ENCODE data around the gene TSHR.
A peak's percentile ranks its signal among the peaks of the same experiment; 100 is the strongest.
"Not testable (repeated sequence)": the region's sequence is repeated elsewhere in the genome, so short reads cannot be mapped to it uniquely, and the experiment has no call there.

Gene TSHR

GRCh38 chr14:80955416-80955941 is at the start of gene TSHR:
TSHR (plus strand) TSS chr14:80955621; CDS start chr14:80955681, 60 bp downstream.
- H3K27ac ChIP-seq (ENCODE audit: low read depth, low read length): no peak within 1 kb of the TSS

GRCh38 chr14:80906336-80906735 is 49.1 kb upstream of the TSHR start:
- Histone ChIP-seq H3K9me3 (ENCODE audit: control insufficient read depth, insufficient read depth, low read length) (no peaks in the 10 kb centered on the region), H3K36me3 (ENCODE audit: control insufficient read depth, insufficient read depth, low read length) (peaks cover 14% of the 10 kb centered on the region; the same call in 1 of the 2 replicates), H3K27ac (ENCODE audit: low read depth, low read length) (no peak overlapping the region), H3K4me1 (ENCODE audit: control insufficient read depth, insufficient read depth, low read length) (peaks cover 11% of the 10 kb centered on the region; the same call in 1 of the 2 replicates), H3K4me3 (ENCODE audit: low read depth, low read length) (no peak overlapping the region), H3K9ac (ENCODE audit: low read depth, low read length) (no peak overlapping the region), H3K27me3 (ENCODE audit: control insufficient read depth, insufficient read depth, low read length) (no peaks in the 10 kb centered on the region)

More at GRCh38 chr14:80955416-80955941, at the start of gene TSHR:
- peak within 1 kb of the TSS; percentile 56; the same call in 1 of the 2 replicates for H3K9ac ChIP-seq (ENCODE audit: low read depth, low read length)
- no peaks in the 10 kb centered on the region for H3K9me3 ChIP-seq (ENCODE audit: control insufficient read depth, insufficient read depth, low read length)
- H3K4me1 ChIP-seq (ENCODE audit: control insufficient read depth, insufficient read depth, low read length): peaks cover 8% of the 10 kb centered on the region; the same call in 1 of the 2 replicates
- peak within 1 kb of the TSS; percentile 75 for H3K4me3 ChIP-seq (ENCODE audit: low read depth, low read length)
- no peaks in the 10 kb centered on the region for H3K36me3 ChIP-seq (ENCODE audit: control insufficient read depth, insufficient read depth, low read length)
- peaks cover 26% of the 10 kb centered on the region for H3K27me3 ChIP-seq (ENCODE audit: control insufficient read depth, insufficient read depth, low read length)

GRCh38 chr14:80906946-80907345 is 48.5 kb upstream of the TSHR start:
- no peak overlapping the region for H3K4me3 ChIP-seq (ENCODE audit: low read depth, low read length)
- no peaks in the 10 kb centered on the region for H3K27me3 ChIP-seq (ENCODE audit: control insufficient read depth, insufficient read depth, low read length)
- no peaks in the 10 kb centered on the region for H3K9me3 ChIP-seq (ENCODE audit: control insufficient read depth, insufficient read depth, low read length)
- peaks cover 14% of the 10 kb centered on the region; the same call in 1 of the 2 replicates for H3K36me3 ChIP-seq (ENCODE audit: control insufficient read depth, insufficient read depth, low read length)
- H3K4me1 ChIP-seq (ENCODE audit: control insufficient read depth, insufficient read depth, low read length): peaks cover 11% of the 10 kb centered on the region; the same call in 1 of the 2 replicates
- H3K9ac ChIP-seq (ENCODE audit: low read depth, low read length): no peak overlapping the region
- H3K27ac ChIP-seq (ENCODE audit: low read depth, low read length): no peak overlapping the region

DNA sequence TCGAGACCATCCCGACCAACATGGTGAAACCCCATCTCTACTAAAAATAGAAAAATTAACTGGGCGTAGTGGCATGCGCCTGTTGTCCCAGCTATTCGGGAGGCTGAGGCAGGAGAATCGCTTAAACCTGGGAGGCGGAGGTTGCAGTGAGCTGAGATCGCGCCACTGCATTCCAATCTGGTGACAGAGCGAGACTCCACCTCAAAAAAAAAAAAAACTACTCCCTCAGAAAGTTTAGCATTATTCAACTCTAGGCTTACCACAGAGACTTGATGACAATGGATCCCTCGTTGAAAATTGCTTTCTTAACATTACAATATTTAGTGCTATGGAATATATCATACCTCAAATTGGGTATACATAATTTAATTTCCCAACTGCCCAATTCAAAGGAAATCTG is 43.4 kb upstream of the TSHR start:
- H3K27ac ChIP-seq (ENCODE audit: low read depth, low read length); H3K9ac ChIP-seq (ENCODE audit: low read depth, low read length); H3K4me1 ChIP-seq (ENCODE audit: control insufficient read depth, insufficient read depth, low read length); H3K9me3 ChIP-seq (ENCODE audit: control insufficient read depth, insufficient read depth, low read length); H3K4me3 ChIP-seq (ENCODE audit: low read depth, low read length); H3K27me3 ChIP-seq (ENCODE audit: control insufficient read depth, insufficient read depth, low read length): not testable (repeated sequence)
- peaks cover 23% of the 10 kb centered on the region for H3K36me3 ChIP-seq (ENCODE audit: control insufficient read depth, insufficient read depth, low read length)

DNA sequence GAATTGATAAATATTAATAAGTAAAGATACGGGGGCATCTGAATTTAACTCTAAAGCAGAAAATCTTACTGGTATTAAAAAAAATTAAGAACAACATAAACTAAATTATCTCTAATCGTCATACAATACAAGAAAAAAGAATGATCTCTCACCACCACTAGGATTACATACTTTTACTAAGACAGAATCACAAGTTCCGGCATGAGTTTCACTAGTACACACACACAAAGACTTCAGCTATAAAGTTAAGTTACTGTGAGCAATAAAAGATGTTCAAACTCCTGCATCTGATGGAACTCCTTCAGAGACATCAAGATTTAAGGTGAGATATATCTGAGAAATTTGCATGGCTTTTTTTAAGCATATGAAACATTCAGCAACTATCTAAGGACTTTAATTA is 35.8 kb upstream of the TSHR start:
- H3K9me3 ChIP-seq (ENCODE audit: control insufficient read depth, insufficient read depth, low read length): no peaks in the 10 kb centered on the region
- no peaks in the 10 kb centered on the region for H3K27me3 ChIP-seq (ENCODE audit: control insufficient read depth, insufficient read depth, low read length)
- no peak overlapping the region for H3K27ac ChIP-seq (ENCODE audit: low read depth, low read length)
- H3K4me3 ChIP-seq (ENCODE audit: low read depth, low read length): no peak overlapping the region
- no peak overlapping the region for H3K9ac ChIP-seq (ENCODE audit: low read depth, low read length)
- peaks cover 15% of the 10 kb centered on the region for H3K4me1 ChIP-seq (ENCODE audit: control insufficient read depth, insufficient read depth, low read length)
- H3K36me3 ChIP-seq (ENCODE audit: control insufficient read depth, insufficient read depth, low read length): peaks cover 12% of the 10 kb centered on the region

- H3K4me3 ChIP-seq (ENCODE audit: low read depth, low read length): no peak overlapping the region
- no peak overlapping the region for H3K9ac ChIP-seq (ENCODE audit: low read depth, low read length)
- H3K4me1 ChIP-seq (ENCODE audit: control insufficient read depth, insufficient read depth, low read length): peaks cover 20% of the 10 kb centered on the region
- no peaks in the 10 kb centered on the region for H3K27me3 ChIP-seq (ENCODE audit: control insufficient read depth, insufficient read depth, low read length)
- no peak overlapping the region for H3K27ac ChIP-seq (ENCODE audit: low read depth, low read length)
- H3K36me3 ChIP-seq (ENCODE audit: control insufficient read depth, insufficient read depth, low read length): no peaks in the 10 kb centered on the region
- H3K9me3 ChIP-seq (ENCODE audit: control insufficient read depth, insufficient read depth, low read length): no peaks in the 10 kb centered on the region
Observed at GRCh38 chr14:80923368-80923767, 32.1 kb upstream of the TSHR start.

DNA sequence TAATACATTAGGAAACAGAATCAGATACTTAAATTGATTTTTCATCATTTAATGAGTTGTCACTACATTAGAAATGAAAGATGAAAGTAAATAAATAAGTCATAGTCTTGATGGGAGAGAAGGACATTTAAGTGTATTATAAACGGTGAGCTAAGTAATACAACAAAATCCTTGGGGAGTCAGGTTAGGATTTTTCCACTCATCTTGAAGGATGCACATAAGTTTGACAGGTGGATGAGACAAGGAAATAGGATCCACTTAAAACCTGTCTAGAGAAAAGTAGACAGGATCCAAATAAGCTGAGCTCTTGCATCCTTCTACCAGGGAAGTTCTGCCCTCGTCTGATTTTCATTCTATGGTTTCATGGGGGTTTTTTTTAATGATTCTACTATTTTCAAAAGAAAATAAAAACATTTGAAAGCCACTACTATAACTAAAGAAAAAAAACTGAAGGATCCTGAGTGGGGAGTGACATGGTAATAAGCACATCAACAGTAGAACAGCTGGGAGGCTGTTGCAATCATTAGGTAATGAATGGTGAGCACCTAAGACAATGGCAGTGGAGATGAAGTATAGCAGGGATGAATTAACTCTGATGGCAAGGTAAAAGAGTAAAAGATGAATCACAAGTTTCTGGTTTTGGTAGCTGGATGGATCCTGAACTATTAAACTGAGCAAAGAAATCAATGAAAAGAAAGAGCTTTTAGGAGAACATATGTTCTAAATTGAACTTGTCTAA is 30.9 kb upstream of the TSHR start:
- Histone ChIP-seq H3K4me3 (ENCODE audit: low read depth, low read length) (no peak overlapping the region), H3K36me3 (ENCODE audit: control insufficient read depth, insufficient read depth, low read length) (no peaks in the 10 kb centered on the region), H3K9me3 (ENCODE audit: control insufficient read depth, insufficient read depth, low read length) (no peaks in the 10 kb centered on the region), H3K9ac (ENCODE audit: low read depth, low read length) (no peak overlapping the region), H3K4me1 (ENCODE audit: control insufficient read depth, insufficient read depth, low read length) (peaks cover 20% of the 10 kb centered on the region), H3K27ac (ENCODE audit: low read depth, low read length) (no peak overlapping the region), H3K27me3 (ENCODE audit: control insufficient read depth, insufficient read depth, low read length) (no peaks in the 10 kb centered on the region)

- Histone ChIP-seq H3K27me3 (ENCODE audit: control insufficient read depth, insufficient read depth, low read length) (no peaks in the 10 kb centered on the region), H3K36me3 (ENCODE audit: control insufficient read depth, insufficient read depth, low read length) (no peaks in the 10 kb centered on the region), H3K9me3 (ENCODE audit: control insufficient read depth, insufficient read depth, low read length) (no peaks in the 10 kb centered on the region), H3K4me1 (ENCODE audit: control insufficient read depth, insufficient read depth, low read length) (peaks cover 20% of the 10 kb centered on the region), H3K27ac (ENCODE audit: low read depth, low read length) (no peak overlapping the region), H3K4me3 (ENCODE audit: low read depth, low read length) (no peak overlapping the region), H3K9ac (ENCODE audit: low read depth, low read length) (no peak overlapping the region)
Observed at GRCh38 chr14:80926397-80927082, 28.9 kb upstream of the TSHR start.

GRCh38 chr14:80927083-80927989 is 28.1 kb upstream of the TSHR start:
- no peak overlapping the region for H3K27ac ChIP-seq (ENCODE audit: low read depth, low read length)
- no peak overlapping the region for H3K9ac ChIP-seq (ENCODE audit: low read depth, low read length)
- H3K27me3 ChIP-seq (ENCODE audit: control insufficient read depth, insufficient read depth, low read length): no peaks in the 10 kb centered on the region
- H3K9me3 ChIP-seq (ENCODE audit: control insufficient read depth, insufficient read depth, low read length): no peaks in the 10 kb centered on the region
- H3K4me1 ChIP-seq (ENCODE audit: control insufficient read depth, insufficient read depth, low read length): peaks cover 18% of the 10 kb centered on the region
- H3K36me3 ChIP-seq (ENCODE audit: control insufficient read depth, insufficient read depth, low read length): no peaks in the 10 kb centered on the region
- no peak overlapping the region for H3K4me3 ChIP-seq (ENCODE audit: low read depth, low read length)

GRCh38 chr14:80930095-80930494 is 25.3 kb upstream of the TSHR start:
- Histone ChIP-seq H3K36me3 (ENCODE audit: control insufficient read depth, insufficient read depth, low read length) (no peaks in the 10 kb centered on the region), H3K27ac (ENCODE audit: low read depth, low read length) (no peak overlapping the region), H3K9me3 (ENCODE audit: control insufficient read depth, insufficient read depth, low read length) (no peaks in the 10 kb centered on the region), H3K27me3 (ENCODE audit: control insufficient read depth, insufficient read depth, low read length) (no peaks in the 10 kb centered on the region), H3K4me3 (ENCODE audit: low read depth, low read length) (no peak overlapping the region), H3K4me1 (ENCODE audit: control insufficient read depth, insufficient read depth, low read length) (peaks cover under 1% of the 10 kb centered on the region; the same call in 1 of the 2 replicates), H3K9ac (ENCODE audit: low read depth, low read length) (no peak overlapping the region)

Data from HUES48 (cell line).